ENCODE measurements around the gene FIG4.
"Not testable (repeated sequence)": the region's sequence is repeated elsewhere in the genome, so short reads cannot be mapped to it uniquely, and the experiment has no call there.

DNA sequence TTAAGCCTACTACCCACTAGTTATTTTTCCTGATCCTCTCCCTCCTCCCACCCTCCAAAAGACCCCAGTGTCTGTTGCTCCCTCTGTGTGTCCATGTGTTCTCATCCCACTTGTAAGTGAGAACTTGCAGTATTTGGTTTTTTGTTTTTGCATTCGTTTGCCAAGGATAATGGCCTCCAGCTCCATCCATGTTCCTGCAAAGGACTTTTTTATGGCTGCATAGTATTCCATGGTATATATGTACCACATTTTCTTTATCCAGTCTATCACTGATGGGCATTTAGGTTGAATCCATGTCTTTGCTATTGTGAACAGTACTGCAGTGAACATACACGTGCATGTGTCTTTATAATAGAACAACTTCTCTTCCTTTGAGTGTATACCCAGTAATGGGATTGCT lies 17.0 kb downstream of the FIG4 start:
- TF ChIP-seq, protein P1, sequence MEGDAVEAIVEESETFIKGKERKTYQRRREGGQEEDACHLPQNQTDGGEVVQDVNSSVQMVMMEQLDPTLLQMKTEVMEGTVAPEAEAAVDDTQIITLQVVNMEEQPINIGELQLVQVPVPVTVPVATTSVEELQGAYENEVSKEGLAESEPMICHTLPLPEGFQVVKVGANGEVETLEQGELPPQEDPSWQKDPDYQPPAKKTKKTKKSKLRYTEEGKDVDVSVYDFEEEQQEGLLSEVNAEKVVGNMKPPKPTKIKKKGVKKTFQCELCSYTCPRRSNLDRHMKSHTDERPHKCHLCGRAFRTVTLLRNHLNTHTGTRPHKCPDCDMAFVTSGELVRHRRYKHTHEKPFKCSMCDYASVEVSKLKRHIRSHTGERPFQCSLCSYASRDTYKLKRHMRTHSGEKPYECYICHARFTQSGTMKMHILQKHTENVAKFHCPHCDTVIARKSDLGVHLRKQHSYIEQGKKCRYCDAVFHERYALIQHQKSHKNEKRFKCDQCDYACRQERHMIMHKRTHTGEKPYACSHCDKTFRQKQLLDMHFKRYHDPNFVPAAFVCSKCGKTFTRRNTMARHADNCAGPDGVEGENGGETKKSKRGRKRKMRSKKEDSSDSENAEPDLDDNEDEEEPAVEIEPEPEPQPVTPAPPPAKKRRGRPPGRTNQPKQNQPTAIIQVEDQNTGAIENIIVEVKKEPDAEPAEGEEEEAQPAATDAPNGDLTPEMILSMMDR (conservative IDR thresholded peaks at IDR 0.05; ENCODE audit: low read depth, low read length) = not testable (repeated sequence)
- TF ChIP-seq RAD21 (IDR thresholded peaks at IDR 0.05; ENCODE audit: low read length); RFX5 (IDR thresholded peaks at IDR 0.05; ENCODE audit: low read depth, low read length); BHLHE40 (IDR thresholded peaks at IDR 0.05; ENCODE audit: low read depth, low read length); SMC3 (IDR thresholded peaks at IDR 0.05; ENCODE audit: low read depth, low read length); CHD1 (IDR thresholded peaks at IDR 0.05; ENCODE audit: low read depth, low read length); MXI1 (IDR thresholded peaks at IDR 0.05; ENCODE audit: borderline replicate concordance, low read depth, low read length); POLR2A (IDR thresholded peaks at IDR 0.05; ENCODE audit: low read depth, low read length); CEBPB (IDR thresholded peaks at IDR 0.05; ENCODE audit: low read depth, low read length); MAFK (IDR thresholded peaks at IDR 0.05; ENCODE audit: low read depth, low read length): not testable (repeated sequence)
- TF ChIP-seq, protein P2, sequence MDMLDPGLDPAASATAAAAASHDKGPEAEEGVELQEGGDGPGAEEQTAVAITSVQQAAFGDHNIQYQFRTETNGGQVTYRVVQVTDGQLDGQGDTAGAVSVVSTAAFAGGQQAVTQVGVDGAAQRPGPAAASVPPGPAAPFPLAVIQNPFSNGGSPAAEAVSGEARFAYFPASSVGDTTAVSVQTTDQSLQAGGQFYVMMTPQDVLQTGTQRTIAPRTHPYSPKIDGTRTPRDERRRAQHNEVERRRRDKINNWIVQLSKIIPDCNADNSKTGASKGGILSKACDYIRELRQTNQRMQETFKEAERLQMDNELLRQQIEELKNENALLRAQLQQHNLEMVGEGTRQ (IDR thresholded peaks at IDR 0.05; ENCODE audit: low read depth, low read length) = not testable (repeated sequence)
